Hippocampal formation (tissue), 2 donors: ENCODE results near the gene TM4SF5.

Source experiments
- DNase-seq, 2 donors: peaks; one replicate each; lab custom pipeline; 2025; lab: John Stamatoyannopoulos, UW

TM4SF5 gene

DNA sequence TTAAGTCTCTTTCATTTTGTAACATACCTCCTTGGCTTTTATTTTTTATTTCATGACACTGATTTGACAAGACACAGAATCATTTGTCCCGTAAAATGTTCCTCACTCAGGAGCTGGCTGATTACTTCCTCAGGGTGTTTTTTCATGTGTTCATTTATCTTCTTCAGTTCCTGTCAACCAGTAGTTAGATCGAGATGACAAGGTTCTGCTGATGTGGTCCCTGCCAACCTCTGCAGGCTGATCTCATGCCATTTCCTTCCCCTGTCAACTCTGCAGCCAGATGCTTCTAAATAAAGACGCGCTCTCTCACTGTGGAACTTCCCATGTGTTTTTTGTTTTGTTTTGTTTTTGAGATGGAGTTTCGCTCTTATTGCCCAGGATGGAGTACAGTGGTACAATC is 23.8 kb upstream of the TM4SF5 start:
- DNase-seq: no peak

DNA sequence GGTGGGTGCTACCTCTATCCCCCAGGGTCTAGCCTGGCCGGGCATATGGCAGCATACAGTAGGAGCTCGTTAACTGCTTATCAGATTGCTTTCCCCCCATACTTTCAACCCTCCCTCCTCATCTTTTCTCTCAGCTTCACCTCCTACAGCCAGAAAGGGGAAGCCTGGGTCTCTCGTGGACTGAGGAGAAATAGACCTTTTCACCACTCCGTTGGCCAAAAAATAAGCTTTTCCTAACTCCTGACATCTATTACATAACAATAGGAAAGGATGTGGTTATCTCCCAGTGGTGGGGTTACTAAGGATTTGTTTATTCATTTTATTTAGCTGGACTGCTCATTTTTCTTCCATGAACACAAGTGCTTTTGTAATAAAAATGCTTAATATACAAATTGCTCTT is 23.0 kb upstream of the TM4SF5 start:
- no peak for DNase-seq

DNA sequence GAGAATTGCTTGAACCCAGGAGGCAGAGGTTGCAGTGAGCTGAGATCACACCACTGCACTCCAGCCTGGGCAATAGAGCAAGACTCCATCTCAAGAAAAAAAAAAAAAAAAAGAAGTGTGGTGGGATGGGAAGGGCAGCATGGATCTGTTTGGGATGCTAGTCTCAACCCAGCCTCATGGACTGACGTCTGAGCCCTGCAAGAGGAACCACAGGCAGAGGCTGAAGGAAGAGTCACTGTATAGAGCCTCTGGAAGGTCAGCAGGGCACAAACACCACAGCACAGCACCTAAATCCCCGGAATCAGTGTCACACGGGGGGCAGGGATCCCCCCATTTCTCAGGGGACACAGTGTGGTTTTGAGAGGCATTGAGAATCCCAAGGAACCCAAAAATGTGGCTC is 21.1 kb upstream of the TM4SF5 start:
- DNase-seq: no peak

DNA sequence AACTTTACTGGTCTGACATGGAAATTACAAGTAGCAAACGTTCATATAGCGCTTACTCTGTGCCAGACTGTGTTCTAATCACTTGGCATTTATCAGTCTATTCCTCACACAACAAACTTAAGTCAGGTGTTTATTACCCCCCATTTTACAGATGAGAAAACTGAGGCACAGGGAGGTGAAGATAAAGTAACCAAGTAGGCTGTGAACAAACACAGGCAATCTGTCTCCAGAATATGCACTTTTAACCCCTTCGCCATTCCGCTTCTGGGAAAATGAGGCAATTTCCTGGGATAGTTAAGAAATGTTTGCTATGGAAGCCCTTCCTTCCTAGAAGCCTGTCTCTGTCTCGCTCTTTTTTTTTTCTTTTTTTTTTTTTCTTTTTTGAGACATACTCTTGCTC is 19.8 kb upstream of the TM4SF5 start:
- DNase-seq: no peak

DNA sequence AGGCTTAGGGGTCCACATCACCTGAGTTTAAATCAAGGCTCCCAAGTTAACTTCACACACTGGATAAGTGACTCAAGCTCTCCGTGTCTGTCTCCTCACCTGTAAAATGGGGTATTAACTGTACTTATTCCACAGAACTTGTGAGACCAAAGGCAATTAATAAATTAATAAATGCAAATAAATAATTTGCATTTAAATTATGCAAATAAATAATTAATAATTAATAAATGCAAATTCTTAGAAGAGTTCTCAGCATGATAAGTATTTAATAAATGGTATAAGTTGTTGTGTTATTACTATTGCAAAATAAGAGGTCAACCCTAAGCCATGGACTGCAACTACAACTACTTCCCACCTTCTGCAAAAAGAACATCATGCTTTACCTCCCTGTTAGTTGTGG is 18.3 kb upstream of the TM4SF5 start:
- DNase-seq: no peak

- no peak for DNase-seq
Measured at GRCh38 chr17:4759776-4760236, 11.9 kb upstream of the TM4SF5 start.

DNA sequence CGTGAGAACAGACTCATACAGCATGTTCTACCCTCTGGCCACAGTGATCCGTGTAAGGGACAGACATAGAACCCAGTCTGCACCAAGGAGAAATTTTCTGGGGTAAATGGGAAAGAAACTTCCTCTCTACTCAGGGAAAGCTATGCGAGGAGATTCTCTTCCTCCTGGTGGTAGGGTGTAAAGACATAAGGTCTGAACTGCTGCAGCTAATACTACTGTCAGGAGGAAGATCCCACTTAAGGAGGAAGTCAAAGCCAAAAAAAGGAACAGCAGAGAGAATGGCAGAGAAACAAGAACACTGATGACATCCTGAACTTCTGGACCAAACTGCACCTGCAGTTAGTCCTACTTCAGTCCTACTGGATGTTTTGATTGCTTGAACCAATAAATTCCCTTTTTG is 7.1 kb upstream of the TM4SF5 start:
- DNase-seq: peak in 1 of 2 donors; percentile 29

DNA sequence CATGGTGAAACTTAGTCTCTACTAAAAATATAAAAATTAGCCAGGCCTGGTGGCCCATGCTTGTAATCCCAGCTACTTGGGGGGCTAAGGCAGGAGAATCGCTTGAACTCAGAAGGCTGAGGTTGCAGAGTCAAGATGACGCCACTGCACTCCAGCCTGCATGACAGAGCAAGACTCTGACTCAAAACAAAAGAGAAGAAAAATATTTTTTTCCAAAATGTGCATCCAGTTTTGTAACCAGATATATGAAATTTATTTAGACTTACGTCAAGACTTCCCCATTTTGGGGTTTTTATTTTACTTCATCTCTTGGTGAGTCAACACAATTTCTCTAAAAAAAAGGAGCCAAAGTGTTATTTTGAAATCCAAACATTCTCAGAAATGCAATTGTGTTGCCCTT is 5.5 kb upstream of the TM4SF5 start:
- no peak for DNase-seq

- DNase-seq: no peak
Measured at GRCh38 chr17:4766723-4767122, 5.0 kb upstream of the TM4SF5 start.

DNA sequence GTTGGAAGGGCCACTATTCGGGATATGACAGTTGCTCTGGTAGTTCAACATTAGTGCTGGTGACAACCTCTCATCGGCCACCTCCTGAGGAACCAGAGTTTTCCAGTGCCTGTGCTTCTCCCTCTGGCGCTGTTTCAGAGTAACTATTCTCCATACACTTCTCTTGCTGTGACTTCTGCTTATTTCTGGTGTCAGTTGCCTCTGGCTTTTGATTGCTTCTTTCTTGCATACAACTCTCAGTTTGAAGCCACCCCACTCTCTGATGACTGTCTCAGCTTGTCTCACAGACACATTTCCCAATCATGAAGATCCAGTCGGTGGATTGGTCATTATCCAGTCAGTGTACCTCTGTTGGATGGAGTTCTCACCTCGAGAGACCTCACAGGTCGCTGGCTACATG is 3.4 kb upstream of the TM4SF5 start:
- no peak for DNase-seq

DNA sequence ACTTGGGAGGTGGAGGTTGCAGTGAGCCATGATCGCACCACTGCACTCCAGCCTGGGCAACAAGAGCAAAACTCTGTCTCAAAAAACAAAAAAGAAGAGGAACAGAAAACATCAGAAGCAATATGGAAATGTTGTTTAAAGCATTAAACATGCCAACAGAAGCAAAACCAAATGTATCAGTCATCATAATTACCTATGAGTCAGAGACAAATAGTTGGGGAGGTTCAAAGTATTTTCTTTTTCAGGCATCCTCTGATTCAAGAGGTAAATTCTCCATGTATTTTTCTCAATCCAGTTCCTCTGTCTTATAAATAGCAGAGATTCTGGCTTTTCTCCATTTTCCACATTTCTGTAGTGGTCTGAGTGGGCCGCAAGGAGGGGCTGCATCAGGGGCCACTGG is 2.1 kb upstream of the TM4SF5 start:
- DNase-seq: no peak

DNA sequence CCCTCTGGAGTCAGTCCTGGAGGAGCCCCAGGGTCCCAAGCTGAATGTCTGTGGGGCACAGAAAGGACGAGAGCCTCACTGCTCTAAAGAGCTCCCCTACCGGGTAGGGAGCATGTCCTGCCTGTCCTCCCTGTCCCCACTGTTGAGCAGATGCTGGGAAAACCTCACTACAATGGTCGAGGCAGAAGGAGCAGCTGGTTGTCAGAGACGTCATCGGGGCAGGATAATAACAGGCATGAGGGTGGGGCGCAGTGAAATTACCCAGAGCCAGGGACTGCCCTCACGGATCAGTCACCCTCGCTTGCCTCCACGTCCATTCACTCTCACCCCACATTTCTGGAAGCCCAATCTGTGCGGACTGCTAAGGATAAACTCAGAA is 538 bp downstream of the TM4SF5 start:
- DNase-seq: no peak

GRCh38 chr17:4777969-4778760 is 6.5 kb downstream of the TM4SF5 start:
- DNase-seq: no peak

DNA sequence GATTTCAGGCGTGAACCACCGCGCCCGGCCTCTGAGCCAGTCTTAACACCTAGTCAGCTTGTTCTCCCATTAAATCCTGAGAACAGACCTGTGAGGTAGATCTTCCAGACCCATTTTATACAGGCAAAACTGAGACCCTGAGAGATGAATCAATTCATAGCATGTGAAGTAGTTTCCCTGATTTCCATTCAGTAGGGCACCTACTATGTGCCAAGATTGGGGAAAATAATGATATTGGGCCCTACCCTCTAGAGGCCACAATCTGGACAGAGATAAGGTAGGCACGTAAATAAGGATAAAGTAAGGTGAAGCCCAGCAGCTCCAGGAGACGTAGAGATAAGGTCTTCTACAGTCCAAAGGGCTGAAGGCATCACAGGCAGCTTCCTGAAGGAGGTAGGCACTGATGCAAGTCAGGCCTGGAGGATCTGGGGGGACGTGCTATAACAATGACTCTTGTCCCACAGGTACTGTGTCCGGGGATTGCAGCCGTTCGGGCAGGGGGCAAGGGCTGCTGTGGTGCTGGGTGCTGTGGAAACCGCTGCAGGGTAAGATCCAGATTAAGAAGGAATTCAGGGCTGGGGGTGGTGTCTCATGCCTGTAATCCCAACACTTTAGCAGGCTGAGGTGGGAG is 8.8 kb downstream of the TM4SF5 start:
- DNase-seq: no peak

DNA sequence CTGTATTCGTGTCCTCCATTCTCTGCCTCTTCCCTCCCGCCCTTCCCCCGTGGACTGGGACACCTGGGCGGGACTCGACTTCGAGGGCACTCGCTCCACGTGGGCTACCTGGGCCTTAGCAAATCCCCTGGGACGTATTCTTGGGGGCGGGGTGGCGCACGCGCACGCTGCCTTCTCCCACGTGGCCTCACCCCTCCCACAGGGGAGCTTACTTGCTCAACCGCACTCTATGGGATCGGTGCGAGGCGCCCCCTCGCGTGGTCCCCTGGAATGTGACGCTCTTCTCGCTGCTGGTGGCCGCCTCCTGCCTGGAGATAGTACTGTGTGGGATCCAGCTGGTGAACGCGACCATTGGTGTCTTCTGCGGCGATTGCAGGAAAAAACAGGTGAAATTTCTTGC is 11.0 kb downstream of the TM4SF5 start:
- DNase-seq: no peak

DNA sequence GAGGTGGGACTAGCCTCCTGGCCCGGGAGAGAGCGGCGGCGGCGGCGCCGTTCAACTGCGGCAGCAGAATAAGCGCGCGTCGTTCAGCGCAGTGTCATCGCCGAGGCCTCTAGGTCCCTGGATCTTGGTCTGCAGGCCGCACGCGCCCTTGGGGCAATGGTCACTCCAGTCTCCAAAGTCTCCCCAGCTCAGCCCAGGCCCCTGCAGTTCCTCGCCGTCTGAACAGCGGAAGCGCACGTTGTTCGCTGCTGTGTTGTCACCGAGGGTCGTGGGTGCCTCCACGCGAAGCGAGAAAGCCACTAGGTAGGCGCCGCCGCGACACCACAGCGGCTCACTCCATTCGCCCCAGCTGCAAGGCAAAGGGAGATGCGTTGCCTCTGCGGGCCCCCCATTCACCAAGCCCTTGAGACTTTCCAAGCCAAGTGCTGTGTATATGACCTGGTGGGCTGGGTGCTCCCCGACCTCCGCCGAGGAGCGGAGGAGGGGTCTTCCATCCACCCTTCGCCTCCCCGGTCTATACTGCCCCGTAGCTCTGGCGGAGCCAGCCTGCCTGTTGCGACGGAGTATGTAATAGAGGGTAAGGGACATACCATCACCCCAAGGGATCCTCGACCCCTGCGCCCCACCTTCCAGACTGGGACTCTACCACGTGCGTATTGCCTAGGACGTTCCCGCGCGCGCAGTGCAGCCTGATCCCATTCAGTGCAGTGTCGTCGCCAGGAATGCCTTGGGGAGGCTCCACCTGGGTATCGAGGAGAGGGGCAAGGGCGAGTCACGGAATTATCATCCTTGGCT is 13.8 kb downstream of the TM4SF5 start:
- DNase-seq: no peak

GRCh38 chr17:4786106-4786511 is 14.4 kb downstream of the TM4SF5 start, which contains the start of gene VMO1:
TSS of gene VMO1 (minus strand) at chr17:4786364. CDS start at chr17:4786352, 12 bp downstream.
- DNase-seq: no peak

GRCh38 chr17:4786516-4786915 is 14.8 kb downstream of the TM4SF5 start:
- no peak for DNase-seq

GRCh38 chr17:4788159-4788806 is 16.6 kb downstream of the TM4SF5 start:
- DNase-seq: no peak

DNA sequence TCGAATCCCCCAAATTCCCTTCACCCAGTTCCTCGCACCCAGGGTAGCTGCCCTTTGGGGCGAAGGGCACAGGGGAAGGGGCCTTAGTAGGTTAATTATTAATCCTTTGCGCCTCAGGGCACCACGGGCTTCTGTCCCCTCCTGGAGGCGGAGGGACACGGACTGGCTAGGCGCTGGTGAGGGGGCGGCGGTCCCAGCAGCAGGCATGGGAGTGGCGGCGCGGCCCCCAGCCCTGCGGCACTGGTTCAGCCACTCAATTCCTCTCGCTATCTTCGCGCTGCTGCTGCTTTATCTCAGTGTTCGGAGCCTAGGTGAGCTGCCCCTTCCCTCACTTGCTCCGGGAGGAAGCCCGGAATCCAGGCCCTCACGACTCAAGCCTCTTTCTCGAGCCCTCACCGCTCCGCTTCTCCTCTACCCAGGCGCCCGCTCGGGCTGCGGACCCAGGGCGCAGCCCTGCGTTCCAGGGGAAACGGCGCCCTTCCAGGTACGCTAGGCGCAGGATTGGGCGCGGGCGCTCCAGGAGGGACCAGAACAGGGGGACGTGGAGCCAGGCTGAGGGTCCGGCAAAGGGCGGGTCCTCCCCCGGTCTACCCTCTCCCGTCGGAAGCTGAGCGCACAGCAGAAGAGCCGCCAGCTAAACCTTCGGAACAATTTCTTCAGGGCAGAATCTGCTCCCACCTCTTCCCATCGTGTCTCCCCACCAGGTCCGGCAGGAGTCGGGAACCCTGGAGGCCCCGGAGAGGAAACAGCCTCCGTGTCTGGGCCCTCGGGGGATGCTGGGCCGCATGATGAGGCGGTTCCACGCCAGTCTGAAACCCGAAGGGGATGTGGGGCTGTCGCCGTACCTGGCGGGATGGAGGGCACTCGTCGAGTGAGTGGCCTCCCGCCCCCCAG is 17.4 kb downstream of the TM4SF5 start, which contains the start of gene GLTPD2:
Gene GLTPD2, plus strand, starts transcription at position 158 of the 894 bp plus-strand sequence. Its CDS starts 48 bp downstream, at position 206.
- DNase-seq: no peak

GRCh38 chr17:4789701-4789950 is 17.9 kb downstream of the TM4SF5 start:
- no peak for DNase-seq
